Esophagus squamous epithelium (tissue), 4 donors: ENCODE data around the gene SUPT20H.

Source experiments
- POLR2A ChIP-seq, 4 donors: fragments of 450-650 bp; IDR thresholded peaks; one replicate each; pipeline ENCODE4 v1.6.1; 2017; ENCODE audit warnings: antibody characterized with exemption in 4 of 4, mild to moderate bottlenecking in 4 of 4, moderate library complexity in 3 of 4
- TF ChIP-seq, protein P1 (sequence below), 6 experiments: fragments of 450-650 bp in 4 of 6; fragments of 200-600 bp in 2 of 6; sonication (generic) in 2 of 6; IDR thresholded peaks; one replicate each; pipeline ENCODE4 v1.5.1; 2016 to 2019; ENCODE audit warnings: antibody characterized with exemption in 6 of 6, mild to moderate bottlenecking in 4 of 6, moderate library complexity in 4 of 6

DNA sequence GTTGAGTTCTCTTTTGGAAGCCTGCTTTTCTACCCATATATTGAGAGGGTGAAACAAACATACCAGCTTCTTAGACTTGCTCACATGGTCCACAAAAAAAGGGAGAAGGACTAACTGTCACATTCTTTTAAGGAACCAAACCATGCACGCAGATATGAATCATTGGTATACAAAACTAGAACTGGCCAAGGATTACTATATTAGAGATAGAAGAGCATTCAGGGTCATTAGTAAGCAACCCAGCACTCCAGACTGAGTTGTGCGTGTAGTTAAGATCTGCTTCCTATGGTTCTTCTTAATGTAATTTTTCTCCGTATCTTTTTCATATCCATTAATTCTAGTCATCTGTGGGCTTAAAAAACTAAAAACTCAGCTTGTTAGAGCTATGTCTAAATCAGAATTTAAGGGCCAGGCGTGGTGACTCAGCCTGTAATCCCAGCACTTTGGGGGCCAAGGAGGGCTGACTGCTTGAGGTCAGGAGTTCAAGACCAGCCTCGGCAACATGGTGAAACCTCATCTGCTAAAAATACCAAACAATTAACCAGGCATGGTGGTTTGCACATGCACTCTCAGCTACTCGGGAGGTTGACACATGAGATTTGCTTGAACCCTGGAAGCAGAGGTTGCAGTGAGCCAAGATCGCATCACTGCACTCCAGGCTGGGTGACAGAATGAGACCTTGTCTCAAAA, 80.0 kb downstream of the SUPT20H start:
- TF ChIP-seq, protein P1, sequence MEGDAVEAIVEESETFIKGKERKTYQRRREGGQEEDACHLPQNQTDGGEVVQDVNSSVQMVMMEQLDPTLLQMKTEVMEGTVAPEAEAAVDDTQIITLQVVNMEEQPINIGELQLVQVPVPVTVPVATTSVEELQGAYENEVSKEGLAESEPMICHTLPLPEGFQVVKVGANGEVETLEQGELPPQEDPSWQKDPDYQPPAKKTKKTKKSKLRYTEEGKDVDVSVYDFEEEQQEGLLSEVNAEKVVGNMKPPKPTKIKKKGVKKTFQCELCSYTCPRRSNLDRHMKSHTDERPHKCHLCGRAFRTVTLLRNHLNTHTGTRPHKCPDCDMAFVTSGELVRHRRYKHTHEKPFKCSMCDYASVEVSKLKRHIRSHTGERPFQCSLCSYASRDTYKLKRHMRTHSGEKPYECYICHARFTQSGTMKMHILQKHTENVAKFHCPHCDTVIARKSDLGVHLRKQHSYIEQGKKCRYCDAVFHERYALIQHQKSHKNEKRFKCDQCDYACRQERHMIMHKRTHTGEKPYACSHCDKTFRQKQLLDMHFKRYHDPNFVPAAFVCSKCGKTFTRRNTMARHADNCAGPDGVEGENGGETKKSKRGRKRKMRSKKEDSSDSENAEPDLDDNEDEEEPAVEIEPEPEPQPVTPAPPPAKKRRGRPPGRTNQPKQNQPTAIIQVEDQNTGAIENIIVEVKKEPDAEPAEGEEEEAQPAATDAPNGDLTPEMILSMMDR (IDR thresholded peaks at IDR 0.05) = no peak
- TF ChIP-seq POLR2A (IDR thresholded peaks at IDR 0.05) = no peak
